Aorta (tissue), 5 donors: ENCODE measurements around the gene SSH3. TPM values are rescaled to one million over a fixed set of nuclear protein-coding genes. Genes with fewer than 3 reads are reported as not detected.
A peak's percentile ranks its signal among the peaks of the same experiment; 100 is the strongest.

ENCODE experiments used
- ATAC-seq: fragments of 200-7000 bp; cut with Tn5 transposase; one replicate; pipeline ENCODE4 v1.9.1; 2022; ENCODE audit warnings: moderate library complexity; ENCODE audit not compliant: low FRiP score
- DNase-seq, 2 donors: peaks; one replicate each; pipeline ENCODE4 v3.0.0-alpha.2; 2020
- H3K27ac ChIP-seq, 2 donors: one replicate each; pipeline ENCODE4 v1.5.1; 2013; ENCODE audit warnings: low read length in 2 of 2, mild to moderate bottlenecking in 2 of 2, moderate library complexity in 2 of 2, control low read depth in 1 of 2, inconsistent platforms in 1 of 2, low read depth in 1 of 2
- H3K27me3 ChIP-seq, 2 donors: one replicate each; pipeline ENCODE4 v1.6.1; 2013; ENCODE audit warnings: control low read depth in 1 of 2, low read length in 1 of 2, mild to moderate bottlenecking in 1 of 2, moderate library complexity in 1 of 2; ENCODE audit not compliant: insufficient read depth in 2 of 2, control insufficient read depth in 1 of 2
- H3K36me3 ChIP-seq, 2 donors: one replicate each; pipeline ENCODE4 v1.6.1; 2013; ENCODE audit warnings: control low read depth in 1 of 2, low read length in 1 of 2, mild to moderate bottlenecking in 1 of 2; ENCODE audit not compliant: insufficient read depth in 2 of 2, control insufficient read depth in 1 of 2
- H3K4me1 ChIP-seq, 2 donors: one replicate each; pipeline ENCODE4 v1.6.1; 2013; ENCODE audit warnings: low read length in 2 of 2, control low read depth in 1 of 2, mild to moderate bottlenecking in 1 of 2, moderate library complexity in 1 of 2; ENCODE audit not compliant: insufficient read depth in 2 of 2, control insufficient read depth in 1 of 2
- H3K4me3 ChIP-seq, 2 donors: one replicate each; pipeline ENCODE4 v1.5.1; 2013; ENCODE audit warnings: low read length in 2 of 2, control low read depth in 1 of 2, mild to moderate bottlenecking in 1 of 2
- H3K9me3 ChIP-seq: one replicate; pipeline ENCODE4 v1.6.1; 2013; ENCODE audit warnings: mild to moderate bottlenecking, low read length; ENCODE audit not compliant: control insufficient read depth
- WGBS, 2 donors: extraction: QIAGEN DNeasy Blood & Tissue Kit; methylation state at CpG; one replicate each; pipeline ENCODE4 v1.1.7; 2013; 5-methylcytosine and 5-hydroxymethylcytosine counted together
- intact Hi-C, 2 donors: fragments of 100-400 bp; cut with DNase I; formaldehyde crosslinking; loops; one replicate each; pipeline versions ENCODE4 v1.14.2 to v1.15.0; 2022
- polyA plus RNA-seq, 2 donors: library from polyadenylated mRNA; stranded (reverse); fragments of 200-250 nt; gene quantifications; one replicate each; pipeline ENCODE4 v1.2.3, GENCODE V29; 2013
- total RNA-seq, 2 donors: library from RNA; stranded (reverse); fragmentation: NEBNext Ultra II Directional; extraction: Animal tissue kit (Norgen Biotek cat#: 25700); gene quantifications; one replicate each; pipeline ENCODE4 v1.2.1, GENCODE V29; 2021
- donor health status: healthy with polysubstance abuse.
- donor health status: Bipolar disorder and iron deficiency.
- donor health status: DM: no; HTN: no; CAD: no.
- donor health status: DM: no; HTN: no; CAD: no.
- donor health status: DM: yes; HTN: yes; CAD: no.

The SSH3 gene
- total and polyA plus RNA-seq, 4 donors: 13.3 to 37.0 (median 25.7) TPM

DNA sequence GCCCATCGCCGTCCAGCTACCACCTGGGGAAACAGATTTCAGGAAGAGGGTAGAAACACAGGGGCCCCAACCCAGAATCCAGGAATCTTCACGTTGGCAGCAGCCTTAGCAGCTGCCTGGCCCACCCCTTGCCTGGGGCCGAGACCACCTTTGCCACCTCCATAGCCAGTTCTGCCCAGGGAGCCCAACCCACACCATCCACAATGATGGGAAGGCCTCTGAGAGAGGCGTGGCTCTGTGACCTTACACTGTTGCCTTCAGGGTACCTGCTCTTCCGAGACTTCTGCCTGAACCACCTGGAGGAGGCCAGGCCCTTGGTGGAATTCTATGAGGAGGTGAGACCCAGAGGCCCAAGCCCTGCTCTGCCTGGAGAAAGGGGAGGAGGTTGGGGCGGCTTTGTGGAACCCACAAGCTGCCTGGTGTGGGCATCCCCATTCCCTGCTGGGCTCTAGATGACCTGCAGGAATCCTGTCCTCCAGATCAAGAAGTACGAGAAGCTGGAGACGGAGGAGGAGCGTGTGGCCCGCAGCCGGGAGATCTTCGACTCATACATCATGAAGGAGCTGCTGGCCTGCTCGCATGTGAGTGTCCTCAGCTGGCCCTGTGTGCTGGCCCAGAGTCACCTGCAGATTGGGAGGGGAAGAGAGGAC is 24.3 kb upstream of the SSH3 start:
- Histone ChIP-seq H3K9me3 (no peaks in the 10 kb centered on the region), H3K36me3 (peaks cover 0 to 12% of the 10 kb centered on the region in 2 donors), H3K27me3 (no peaks in the 10 kb centered on the region), H3K4me3 (no peak overlapping the region), H3K27ac (no peak overlapping the region), H3K4me1 (no peaks in the 10 kb centered on the region)
- ATAC-seq (no peak), DNase-seq (peak in 1 of 2 donors; percentile 41)
- intact Hi-C loops: no loop called here
- 86 to 89% methylated on average over 14 of the region's 14 CpGs for WGBS, 2 donors

DNA sequence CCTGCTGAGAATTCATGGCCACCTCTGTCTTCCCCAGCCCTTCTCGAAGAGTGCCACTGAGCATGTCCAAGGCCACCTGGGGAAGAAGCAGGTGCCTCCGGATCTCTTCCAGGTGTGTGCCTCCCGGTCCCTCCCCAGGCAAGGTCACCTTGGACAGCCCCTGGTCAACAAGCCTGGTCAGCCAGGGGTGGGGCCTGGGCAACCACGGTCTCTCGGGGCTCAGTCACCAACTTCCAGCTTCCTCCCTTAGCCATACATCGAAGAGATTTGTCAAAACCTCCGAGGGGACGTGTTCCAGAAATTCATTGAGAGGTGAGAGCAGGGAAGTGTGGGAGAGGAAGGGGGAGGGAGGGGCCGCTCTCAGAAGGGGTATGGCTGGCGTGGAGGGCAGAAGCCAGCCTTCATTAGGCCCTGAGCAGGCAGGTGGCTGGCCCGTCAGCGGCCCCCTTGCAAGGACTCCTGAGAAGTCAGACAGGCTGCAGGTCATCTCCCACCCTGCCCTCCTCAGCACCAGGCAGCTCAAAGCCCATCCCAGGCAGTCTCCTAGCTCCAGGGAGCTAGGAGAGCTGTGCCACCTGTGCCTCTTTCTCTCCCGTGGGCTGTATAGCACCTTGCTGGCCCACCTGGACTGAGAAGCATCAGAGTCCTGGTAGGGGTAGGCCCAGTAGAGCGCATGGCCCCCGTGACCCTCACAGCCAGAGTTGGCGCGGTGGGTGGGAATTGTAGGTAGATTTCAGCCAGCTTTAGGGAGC is 23.6 kb upstream of the SSH3 start:
- ATAC-seq (no peak), DNase-seq (peak; percentile 36 to 71)
- intact Hi-C loops: no loop called here
- H3K36me3 ChIP-seq: peaks cover 0 to 12% of the 10 kb centered on the region in 2 donors
- no peak overlapping the region for H3K27ac ChIP-seq
- no peaks in the 10 kb centered on the region for H3K27me3 ChIP-seq
- no peak overlapping the region for H3K4me3 ChIP-seq
- H3K9me3 ChIP-seq: no peaks in the 10 kb centered on the region
- 88% methylated on average over 17 of the region's 17 CpGs for WGBS, 2 donors
- no peaks in the 10 kb centered on the region for H3K4me1 ChIP-seq

DNA sequence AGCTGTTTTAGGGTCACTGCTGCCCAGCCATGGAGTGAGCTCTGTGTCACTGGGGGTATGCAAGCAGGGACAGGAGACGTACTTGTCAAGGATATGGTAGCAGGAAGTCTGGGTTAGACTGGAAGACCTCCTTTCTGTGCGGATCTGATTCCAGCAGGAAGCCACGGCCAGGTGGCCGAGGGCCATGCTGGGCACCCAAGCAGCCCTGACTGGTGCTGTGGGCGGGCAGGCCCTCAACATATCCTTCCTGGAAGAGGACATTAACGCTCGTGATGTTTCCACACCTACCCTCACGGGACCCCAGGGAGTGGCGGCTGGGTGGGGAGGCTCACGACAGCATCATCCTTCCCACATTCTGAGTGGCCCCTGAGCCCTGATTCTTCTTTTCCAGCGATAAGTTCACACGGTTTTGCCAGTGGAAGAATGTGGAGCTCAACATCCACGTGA is 23.0 kb upstream of the SSH3 start:
- H3K27ac ChIP-seq: no peak overlapping the region
- no peaks in the 10 kb centered on the region for H3K27me3 ChIP-seq
- 85 to 86% methylated on average over 13 of the region's 13 CpGs for WGBS, 2 donors
- intact Hi-C loops: no loop called here
- no peaks in the 10 kb centered on the region for H3K4me1 ChIP-seq
- ATAC-seq (no peak), DNase-seq (peak; percentile 36 to 58)
- H3K36me3 ChIP-seq: peaks cover 0 to 14% of the 10 kb centered on the region in 2 donors
- H3K9me3 ChIP-seq: no peaks in the 10 kb centered on the region
- H3K4me3 ChIP-seq: no peak overlapping the region

DNA sequence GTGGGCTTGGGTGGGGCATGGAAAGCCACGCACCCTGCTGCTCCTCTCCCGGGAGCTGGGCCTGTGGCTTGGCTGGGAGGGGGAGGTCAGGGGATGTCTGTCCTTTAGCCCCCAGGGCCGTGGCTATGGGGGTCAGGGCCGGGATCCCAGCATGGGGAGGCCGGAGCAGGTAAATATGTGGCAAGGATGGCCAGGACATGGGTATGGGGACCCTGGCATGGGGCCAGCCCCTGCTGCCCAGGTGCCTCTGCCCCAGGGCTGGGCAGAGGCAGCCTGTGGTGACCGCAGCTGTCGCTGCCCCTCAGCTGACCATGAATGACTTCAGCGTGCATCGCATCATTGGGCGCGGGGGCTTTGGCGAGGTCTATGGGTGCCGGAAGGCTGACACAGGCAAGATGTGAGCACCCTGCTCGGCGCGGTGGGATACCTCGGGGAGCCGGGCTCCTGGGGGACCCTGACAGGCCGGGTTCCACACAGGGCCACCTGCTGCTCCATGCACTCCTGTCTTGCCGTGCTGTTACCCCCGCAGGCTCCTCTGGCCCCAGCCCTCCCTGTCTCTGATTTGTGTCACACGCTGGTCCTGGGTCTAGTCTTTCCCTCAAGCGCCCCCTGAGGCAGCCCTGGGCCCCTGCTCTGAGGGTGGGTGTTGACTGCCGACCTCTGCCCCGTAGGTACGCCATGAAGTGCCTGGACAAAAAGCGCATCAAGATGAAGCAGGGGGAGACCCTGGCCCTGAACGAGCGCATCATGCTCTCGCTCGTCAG is 22.4 kb upstream of the SSH3 start:
- no peak for ATAC-seq
- Histone ChIP-seq H3K36me3 (peaks cover 0 to 14% of the 10 kb centered on the region in 2 donors), H3K4me1 (no peaks in the 10 kb centered on the region), H3K27ac (no peak overlapping the region), H3K27me3 (no peaks in the 10 kb centered on the region), H3K4me3 (no peak overlapping the region), H3K9me3 (no peaks in the 10 kb centered on the region)
- 92 to 93% methylated on average over 31 of the region's 31 CpGs for WGBS, 2 donors
- intact Hi-C loops: no loop called here
- DNase-seq: peak; percentile 50 to 72

DNA sequence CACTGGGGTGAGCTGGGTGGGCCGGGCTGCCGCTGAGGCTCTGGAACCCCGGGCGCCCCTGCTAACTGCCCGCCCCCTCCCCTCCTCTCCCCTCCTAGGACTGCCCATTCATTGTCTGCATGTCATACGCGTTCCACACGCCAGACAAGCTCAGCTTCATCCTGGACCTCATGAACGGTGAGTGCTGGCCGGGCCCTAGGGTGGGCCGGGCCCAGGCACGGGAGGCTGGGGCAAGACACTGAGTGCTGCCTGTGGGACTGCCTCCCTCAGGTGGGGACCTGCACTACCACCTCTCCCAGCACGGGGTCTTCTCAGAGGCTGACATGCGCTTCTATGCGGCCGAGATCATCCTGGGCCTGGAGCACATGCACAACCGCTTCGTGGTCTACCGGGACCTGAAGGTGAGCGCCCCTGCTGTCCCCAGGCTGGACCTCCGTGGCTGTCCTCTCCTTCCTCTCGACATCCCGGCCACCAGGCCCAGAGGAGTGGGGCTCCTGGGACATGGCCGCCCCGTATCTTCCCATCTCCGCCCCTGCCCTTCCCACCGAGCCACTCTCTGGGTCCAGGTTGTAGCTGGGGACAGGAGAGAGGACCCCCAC is 21.7 kb upstream of the SSH3 start:
- intact Hi-C loops: no loop called here
- H3K27me3 ChIP-seq: no peaks in the 10 kb centered on the region
- WGBS, 2 donors: 84 to 91% methylated on average over 27 of the region's 27 CpGs
- no peak overlapping the region for H3K27ac ChIP-seq
- H3K4me3 ChIP-seq: no peak overlapping the region
- peaks cover 0 to 14% of the 10 kb centered on the region in 2 donors for H3K36me3 ChIP-seq
- no peaks in the 10 kb centered on the region for H3K9me3 ChIP-seq
- no peaks in the 10 kb centered on the region for H3K4me1 ChIP-seq
- ATAC-seq (no peak), DNase-seq (peak; percentile 46 to 55)

GRCh38 chr11:67282155-67282875 is 21.0 kb upstream of the SSH3 start:
- no peaks in the 10 kb centered on the region for H3K9me3 ChIP-seq
- no peaks in the 10 kb centered on the region for H3K27me3 ChIP-seq
- H3K36me3 ChIP-seq: peaks cover 0 to 14% of the 10 kb centered on the region in 2 donors
- ATAC-seq: no peak
- no peaks in the 10 kb centered on the region for H3K4me1 ChIP-seq
- WGBS, 2 donors: 84 to 86% methylated on average over 20 of the region's 20 CpGs
- peak; percentile 40 to 64 for DNase-seq
- no peak overlapping the region for H3K27ac ChIP-seq
- intact Hi-C loops: no loop called here
- no peak overlapping the region for H3K4me3 ChIP-seq

DNA sequence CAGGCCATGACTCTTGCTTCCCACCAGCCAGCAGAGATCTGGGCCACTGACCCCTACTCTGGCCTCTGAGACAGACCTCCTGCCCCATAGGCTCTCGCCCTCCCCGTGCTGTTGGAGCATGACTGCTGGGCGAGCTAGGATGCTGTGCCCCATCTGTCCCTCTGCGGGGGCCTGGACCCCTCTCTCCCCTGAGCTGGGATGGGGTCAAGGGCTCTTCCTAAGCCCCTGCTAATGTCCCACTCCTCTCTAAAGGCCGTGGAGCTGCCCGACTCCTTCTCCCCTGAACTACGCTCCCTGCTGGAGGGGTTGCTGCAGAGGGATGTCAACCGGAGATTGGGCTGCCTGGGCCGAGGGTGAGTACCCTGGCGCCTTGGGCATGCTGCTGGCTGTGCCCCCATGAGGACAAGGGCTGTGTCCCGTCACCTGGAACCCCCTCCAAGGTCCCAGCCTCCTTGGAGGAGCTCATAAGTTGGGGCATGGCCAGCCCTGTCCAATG is 20.4 kb upstream of the SSH3 start:
- no peak overlapping the region for H3K4me3 ChIP-seq
- WGBS, 2 donors: 92 to 94% methylated on average over 11 of the region's 11 CpGs
- no peak overlapping the region for H3K27ac ChIP-seq
- no peak for ATAC-seq
- DNase-seq: peak; percentile 55 to 59
- H3K4me1 ChIP-seq: no peaks in the 10 kb centered on the region
- H3K27me3 ChIP-seq: no peaks in the 10 kb centered on the region
- intact Hi-C loops: no loop called here
- no peaks in the 10 kb centered on the region for H3K9me3 ChIP-seq
- H3K36me3 ChIP-seq: peaks cover 0 to 14% of the 10 kb centered on the region in 2 donors

GRCh38 chr11:67283481-67283963 is 19.8 kb upstream of the SSH3 start:
- no peak for ATAC-seq
- Histone ChIP-seq H3K36me3 (peaks cover 0 to 14% of the 10 kb centered on the region in 2 donors), H3K9me3 (no peaks in the 10 kb centered on the region), H3K4me1 (no peaks in the 10 kb centered on the region), H3K27me3 (no peaks in the 10 kb centered on the region), H3K4me3 (no peak overlapping the region), H3K27ac (no peak overlapping the region)
- WGBS, 2 donors: 87 to 89% methylated on average over 13 of the region's 13 CpGs
- DNase-seq: peak; percentile 64 to 71
- intact Hi-C loops: no loop called here
